ENCODE data around the gene COL7A1.

DNA sequence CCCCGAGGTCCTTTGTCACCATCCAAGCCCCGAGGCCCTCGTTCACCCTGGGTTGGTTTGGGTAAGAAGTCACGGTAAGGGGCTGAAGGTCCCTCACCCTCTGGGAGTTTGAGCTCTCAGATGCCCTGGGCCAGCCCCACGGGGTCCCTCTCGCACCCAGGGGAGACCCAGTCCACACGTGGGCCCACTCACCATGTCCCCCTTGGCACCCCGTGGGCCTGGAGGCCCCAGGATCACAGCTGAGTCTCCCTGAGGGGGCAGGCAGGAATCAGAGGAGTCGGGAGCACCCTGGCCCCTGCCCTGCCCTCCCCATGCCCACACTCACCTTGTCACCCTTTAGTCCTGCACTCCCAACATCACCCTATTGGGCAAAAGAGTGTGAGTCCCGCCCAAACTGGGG, 25.7 kb downstream of the COL7A1 start:
- TF ChIP-seq GATA2 (IDR thresholded peaks at IDR 0.05; ENCODE audit: low read depth, low read length) (no peak), GATA3 (IDR thresholded peaks at IDR 0.05; ENCODE audit: low read depth, low read length) (no peak)

Data from SH-SY5Y (cell line).